ENCODE data around the gene ABCC11. TPM values are rescaled to one million over a fixed set of nuclear protein-coding genes. Genes with fewer than 3 reads are reported as not detected.

Gene ABCC11
- total RNA-seq, 2 donors from 2014 or later: 0.70 TPM; not detected in 1

GRCh38 chr16:48235556-48236136, 11.7 kb downstream of the ABCC11 start:
- Histone ChIP-seq H3K9ac (ENCODE audit: extremely low read depth, low read length, poor library complexity, severe bottlenecking) (no peak overlapping the region), H3K9me3 (ENCODE audit: control insufficient read depth, low read length) (peaks cover 4% of the 10 kb centered on the region), H3K4me1 (ENCODE audit: control insufficient read depth, insufficient read depth, low read length) (no peaks in the 10 kb centered on the region), H3K27ac (ENCODE audit: low read depth, low read length) (no peak overlapping the region), H3K27me3 (ENCODE audit: control insufficient read depth, insufficient read depth, low read length, poor library complexity, severe bottlenecking) (no peaks in the 10 kb centered on the region), H3K4me3 (ENCODE audit: low read length) (no peak overlapping the region), H3K36me3 (ENCODE audit: control insufficient read depth, insufficient read depth, low read length) (no peaks in the 10 kb centered on the region)
- no peak overlapping the region for H3K4me3 Mint-ChIP-seq
- TF ChIP-seq, protein P1, sequence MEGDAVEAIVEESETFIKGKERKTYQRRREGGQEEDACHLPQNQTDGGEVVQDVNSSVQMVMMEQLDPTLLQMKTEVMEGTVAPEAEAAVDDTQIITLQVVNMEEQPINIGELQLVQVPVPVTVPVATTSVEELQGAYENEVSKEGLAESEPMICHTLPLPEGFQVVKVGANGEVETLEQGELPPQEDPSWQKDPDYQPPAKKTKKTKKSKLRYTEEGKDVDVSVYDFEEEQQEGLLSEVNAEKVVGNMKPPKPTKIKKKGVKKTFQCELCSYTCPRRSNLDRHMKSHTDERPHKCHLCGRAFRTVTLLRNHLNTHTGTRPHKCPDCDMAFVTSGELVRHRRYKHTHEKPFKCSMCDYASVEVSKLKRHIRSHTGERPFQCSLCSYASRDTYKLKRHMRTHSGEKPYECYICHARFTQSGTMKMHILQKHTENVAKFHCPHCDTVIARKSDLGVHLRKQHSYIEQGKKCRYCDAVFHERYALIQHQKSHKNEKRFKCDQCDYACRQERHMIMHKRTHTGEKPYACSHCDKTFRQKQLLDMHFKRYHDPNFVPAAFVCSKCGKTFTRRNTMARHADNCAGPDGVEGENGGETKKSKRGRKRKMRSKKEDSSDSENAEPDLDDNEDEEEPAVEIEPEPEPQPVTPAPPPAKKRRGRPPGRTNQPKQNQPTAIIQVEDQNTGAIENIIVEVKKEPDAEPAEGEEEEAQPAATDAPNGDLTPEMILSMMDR (conservative IDR thresholded peaks at IDR 0.05): no peak
- no peaks in the 10 kb centered on the region for H3K36me3 Mint-ChIP-seq (ENCODE audit: low read depth)
- 82 to 95% methylated on average over 3 to 6 of the region's 6 CpGs for WGBS, 2 experiments (ENCODE audit: insufficient coverage in 1 of 2, insufficient read length in 1 of 2)
- no peaks in the 10 kb centered on the region for H3K4me1 Mint-ChIP-seq
- H3K27me3 Mint-ChIP-seq (ENCODE audit: insufficient read depth): no peaks in the 10 kb centered on the region
- H3K9me3 Mint-ChIP-seq: peaks cover 10% of the 10 kb centered on the region
- no peak overlapping the region for H3K27ac Mint-ChIP-seq
- DNase-seq: no peak

DNA sequence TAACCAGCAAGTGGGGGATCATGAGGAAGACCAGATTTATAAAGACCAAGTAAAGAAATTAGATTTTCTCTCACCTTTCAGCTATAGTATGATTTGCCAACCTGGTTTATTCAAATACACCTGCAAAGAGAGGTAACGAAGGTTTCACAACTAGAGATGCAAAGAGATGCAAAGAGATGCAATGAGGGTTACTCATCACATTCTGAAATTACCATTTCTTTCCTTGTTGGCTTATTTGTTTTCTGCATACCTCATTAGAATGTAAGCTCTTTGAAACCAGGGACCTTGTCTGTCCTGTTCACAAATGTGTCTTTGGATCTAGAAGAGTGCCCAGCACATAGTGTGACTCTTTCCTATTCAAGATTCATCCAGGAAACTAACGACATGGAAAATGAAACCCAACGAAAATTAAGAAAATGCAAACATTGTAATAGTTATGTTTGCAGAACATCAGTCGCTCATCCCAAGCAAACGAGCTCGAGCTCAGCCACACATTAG, 12.2 kb downstream of the ABCC11 start:
- H3K9ac ChIP-seq (ENCODE audit: extremely low read depth, low read length, poor library complexity, severe bottlenecking): no peak overlapping the region
- H3K27me3 ChIP-seq (ENCODE audit: control insufficient read depth, insufficient read depth, low read length, poor library complexity, severe bottlenecking): no peaks in the 10 kb centered on the region
- H3K36me3 ChIP-seq (ENCODE audit: control insufficient read depth, insufficient read depth, low read length): no peaks in the 10 kb centered on the region
- peaks cover 1% of the 10 kb centered on the region for H3K9me3 ChIP-seq (ENCODE audit: control insufficient read depth, low read length)
- H3K4me3 Mint-ChIP-seq: no peak overlapping the region
- H3K27ac Mint-ChIP-seq: no peak overlapping the region
- peaks cover 7% of the 10 kb centered on the region for H3K9me3 Mint-ChIP-seq
- no peaks in the 10 kb centered on the region for H3K27me3 Mint-ChIP-seq (ENCODE audit: insufficient read depth)
- H3K4me1 ChIP-seq (ENCODE audit: control insufficient read depth, insufficient read depth, low read length): no peaks in the 10 kb centered on the region
- H3K4me1 Mint-ChIP-seq: no peaks in the 10 kb centered on the region
- H3K27ac ChIP-seq (ENCODE audit: low read depth, low read length): no peak overlapping the region
- no peaks in the 10 kb centered on the region for H3K36me3 Mint-ChIP-seq (ENCODE audit: low read depth)
- H3K4me3 ChIP-seq (ENCODE audit: low read length): no peak overlapping the region
- no peak for DNase-seq
- 92 to 93% methylated on average over 5 to 6 of the region's 6 CpGs for WGBS, 2 experiments (ENCODE audit: insufficient coverage in 1 of 2, insufficient read length in 1 of 2)
- TF ChIP-seq, protein P1 (conservative IDR thresholded peaks at IDR 0.05): no peak

- Mint-ChIP-seq H3K27me3 (ENCODE audit: insufficient read depth) (no peaks in the 10 kb centered on the region), H3K9me3 (peaks cover 2% of the 10 kb centered on the region), H3K4me1 (peaks cover 2% of the 10 kb centered on the region), H3K27ac (no peak overlapping the region), H3K4me3 (no peak overlapping the region), H3K36me3 (ENCODE audit: low read depth) (no peaks in the 10 kb centered on the region)
- no peaks in the 10 kb centered on the region for H3K27me3 ChIP-seq (ENCODE audit: control insufficient read depth, insufficient read depth, low read length, poor library complexity, severe bottlenecking)
- no peaks in the 10 kb centered on the region for H3K9me3 ChIP-seq (ENCODE audit: control insufficient read depth, low read length)
- H3K9ac ChIP-seq (ENCODE audit: extremely low read depth, low read length, poor library complexity, severe bottlenecking): no peak overlapping the region
- H3K4me3 ChIP-seq (ENCODE audit: low read length): no peak overlapping the region
- no peak overlapping the region for H3K27ac ChIP-seq (ENCODE audit: low read depth, low read length)
- TF ChIP-seq, protein P1 (conservative IDR thresholded peaks at IDR 0.05): no peak
- no peak for DNase-seq
- no peaks in the 10 kb centered on the region for H3K4me1 ChIP-seq (ENCODE audit: control insufficient read depth, insufficient read depth, low read length)
- no peaks in the 10 kb centered on the region for H3K36me3 ChIP-seq (ENCODE audit: control insufficient read depth, insufficient read depth, low read length)
Measured at GRCh38 chr16:48234630-48235029, 12.7 kb downstream of the ABCC11 start.

All from endodermal cell (in vitro differentiated cells).